A549 treated with CORT108297 at 1 μM for 4 hours (cell line): ENCODE measurements around the gene IRF2BP2. TPM values are rescaled to one million over a fixed set of nuclear protein-coding genes. Genes with fewer than 3 reads are reported as not detected.

ENCODE experiments used
- total RNA-seq: library from RNA; stranded (reverse); fragments of 200-300 nt; extraction: Qiagen RNA extraction; gene quantifications from 5 replicates; pipeline ENCODE4 v1.2.3, GENCODE V29; 2022

IRF2BP2 gene
- total RNA-seq: 84.0 to 113 TPM (median 111 TPM) in 5 replicates

DNA sequence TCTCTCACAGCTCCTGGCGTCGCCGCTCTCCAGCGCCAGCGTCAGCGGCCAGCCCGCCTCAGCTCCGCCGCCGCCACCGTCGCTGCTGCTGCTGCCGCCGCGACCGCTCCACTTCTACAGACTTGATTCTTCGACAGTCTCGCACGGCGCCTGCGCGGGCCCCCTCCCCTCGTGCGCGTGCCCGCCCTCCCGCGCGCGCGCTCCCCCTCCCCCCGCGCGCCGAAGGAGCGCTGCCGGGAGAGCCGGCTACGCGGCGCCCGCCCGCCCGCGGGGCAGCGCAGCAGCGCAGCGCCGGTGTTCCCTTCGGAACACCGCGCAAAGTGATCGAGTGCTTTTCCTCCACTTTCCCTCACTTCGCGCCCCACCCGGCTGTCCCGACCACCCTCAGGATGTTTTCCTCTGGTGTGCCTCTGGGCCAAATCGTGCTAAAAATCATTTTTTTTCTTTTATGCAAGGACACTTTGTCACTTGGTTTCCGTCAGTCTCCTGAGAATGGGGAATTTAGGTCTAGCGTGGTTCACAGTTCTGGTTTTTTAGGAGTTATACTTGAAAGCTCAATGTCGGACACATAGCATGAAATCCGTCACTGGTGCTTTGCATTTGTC lies at the start of gene IRF2BP2:
Gene IRF2BP2 (minus strand): TSS at position 118 of the 605 bp plus-strand sequence. CDS start 684 bp downstream, outside the sequence.

Other genes starting within 250 kb of the IRF2BP2 start
- gene COA6, start 236.7 kb downstream of the IRF2BP2 start, total RNA-seq: 82.9 to 104 TPM (median 88.0 TPM) in 5 replicates
- gene TARBP1, start 131.0 kb downstream of the IRF2BP2 start, total RNA-seq: 12.2 to 15.7 TPM (median 12.7 TPM) in 5 replicates